ENCODE data around the gene GHRL.

GHRL gene

GRCh38 chr3:10305331-10305902 is 12.7 kb upstream of the GHRL start:
- Histone ChIP-seq H3K4me3 (ENCODE audit: low read length) (no peak overlapping the region), H3K36me3 (ENCODE audit: control insufficient read depth, low read length) (peaks cover 76% of the 10 kb centered on the region), H3K27me3 (ENCODE audit: control insufficient read depth, low read length) (no peaks in the 10 kb centered on the region), H3K4me2 (ENCODE audit: low read length) (no peak overlapping the region), H4K20me1 (ENCODE audit: control insufficient read depth, insufficient read depth, low read depth, low read length) (no peaks in the 10 kb centered on the region), H3K79me2 (ENCODE audit: control insufficient read depth, low read length) (no peaks in the 10 kb centered on the region), H3K4me1 (ENCODE audit: control insufficient read depth, low read length) (peaks cover 3% of the 10 kb centered on the region; the same call in 1 of the 2 replicates), H3F3A (ENCODE audit: control insufficient read depth, insufficient read depth) (peaks cover 9% of the 10 kb centered on the region; the same call in 1 of the 2 replicates), H3K27ac (ENCODE audit: low read depth, low read length) (no peak overlapping the region), H3K9me3 (ENCODE audit: control insufficient read depth, insufficient read depth, low read length) (no peaks in the 10 kb centered on the region), H3K9me2 (replicated peaks; ENCODE audit: control insufficient read depth, low read length) (no peaks in the 10 kb centered on the region)
- TF ChIP-seq EZH2phosphoT487 (IDR thresholded peaks at IDR 0.05; ENCODE audit: borderline replicate concordance, low read length): no peak
- TF ChIP-seq CTCF (IDR thresholded peaks at IDR 0.05; ENCODE audit: low read depth, low read length, poor library complexity, severe bottlenecking): no peak

- no peak overlapping the region for H3K4me3 ChIP-seq (ENCODE audit: low read length)
- no peak overlapping the region for H3K27ac ChIP-seq (ENCODE audit: low read depth, low read length)
- no peaks in the 10 kb centered on the region for H3K9me2 ChIP-seq (replicated peaks; ENCODE audit: control insufficient read depth, low read length)
- no peak for TF ChIP-seq EZH2phosphoT487 (IDR thresholded peaks at IDR 0.05; ENCODE audit: borderline replicate concordance, low read length)
- TF ChIP-seq CTCF (IDR thresholded peaks at IDR 0.05; ENCODE audit: low read depth, low read length, poor library complexity, severe bottlenecking): no peak
- H4K20me1 ChIP-seq (ENCODE audit: control insufficient read depth, insufficient read depth, low read depth, low read length): no peaks in the 10 kb centered on the region
- H3K27me3 ChIP-seq (ENCODE audit: control insufficient read depth, low read length): no peaks in the 10 kb centered on the region
- H3K9me3 ChIP-seq (ENCODE audit: control insufficient read depth, insufficient read depth, low read length): no peaks in the 10 kb centered on the region
- H3K4me2 ChIP-seq (ENCODE audit: low read length): no peak overlapping the region
- 0 out of 2 replicates have a peak, but pooled peaks cover 2% of the 10 kb centered on the region for H3K79me2 ChIP-seq (ENCODE audit: control insufficient read depth, low read length)
- H3K36me3 ChIP-seq (ENCODE audit: control insufficient read depth, low read length): peaks cover 77% of the 10 kb centered on the region
- peaks cover 9% of the 10 kb centered on the region; the same call in 1 of the 2 replicates for H3F3A ChIP-seq (ENCODE audit: control insufficient read depth, insufficient read depth)
- H3K4me1 ChIP-seq (ENCODE audit: control insufficient read depth, low read length): peaks cover 3% of the 10 kb centered on the region; the same call in 1 of the 2 replicates
These were observed 12.2 kb upstream of the GHRL start for GRCh38 chr3:10304905-10305304.

- Histone ChIP-seq H3K9me3 (ENCODE audit: control insufficient read depth, insufficient read depth, low read length) (no peaks in the 10 kb centered on the region), H3F3A (ENCODE audit: control insufficient read depth, insufficient read depth) (peaks cover 9% of the 10 kb centered on the region; the same call in 1 of the 2 replicates), H3K4me2 (ENCODE audit: low read length) (no peak overlapping the region), H3K27me3 (ENCODE audit: control insufficient read depth, low read length) (no peaks in the 10 kb centered on the region), H3K4me3 (ENCODE audit: low read length) (no peak overlapping the region), H3K79me2 (ENCODE audit: control insufficient read depth, low read length) (peaks cover 9% of the 10 kb centered on the region; the same call in 1 of the 2 replicates), H4K20me1 (ENCODE audit: control insufficient read depth, insufficient read depth, low read depth, low read length) (no peaks in the 10 kb centered on the region), H3K27ac (ENCODE audit: low read depth, low read length) (no peak overlapping the region), H3K36me3 (ENCODE audit: control insufficient read depth, low read length) (peaks cover 81% of the 10 kb centered on the region), H3K4me1 (ENCODE audit: control insufficient read depth, low read length) (peaks cover 7% of the 10 kb centered on the region), H3K9me2 (replicated peaks; ENCODE audit: control insufficient read depth, low read length) (no peaks in the 10 kb centered on the region)
- no peak for TF ChIP-seq EZH2phosphoT487 (IDR thresholded peaks at IDR 0.05; ENCODE audit: borderline replicate concordance, low read length)
- no peak for TF ChIP-seq CTCF (IDR thresholded peaks at IDR 0.05; ENCODE audit: low read depth, low read length, poor library complexity, severe bottlenecking)
These were observed 11.0 kb upstream of the GHRL start for GRCh38 chr3:10303785-10304184.
